Measurements from ENCODE around the gene LRCOL1.

The LRCOL1 gene

DNA sequence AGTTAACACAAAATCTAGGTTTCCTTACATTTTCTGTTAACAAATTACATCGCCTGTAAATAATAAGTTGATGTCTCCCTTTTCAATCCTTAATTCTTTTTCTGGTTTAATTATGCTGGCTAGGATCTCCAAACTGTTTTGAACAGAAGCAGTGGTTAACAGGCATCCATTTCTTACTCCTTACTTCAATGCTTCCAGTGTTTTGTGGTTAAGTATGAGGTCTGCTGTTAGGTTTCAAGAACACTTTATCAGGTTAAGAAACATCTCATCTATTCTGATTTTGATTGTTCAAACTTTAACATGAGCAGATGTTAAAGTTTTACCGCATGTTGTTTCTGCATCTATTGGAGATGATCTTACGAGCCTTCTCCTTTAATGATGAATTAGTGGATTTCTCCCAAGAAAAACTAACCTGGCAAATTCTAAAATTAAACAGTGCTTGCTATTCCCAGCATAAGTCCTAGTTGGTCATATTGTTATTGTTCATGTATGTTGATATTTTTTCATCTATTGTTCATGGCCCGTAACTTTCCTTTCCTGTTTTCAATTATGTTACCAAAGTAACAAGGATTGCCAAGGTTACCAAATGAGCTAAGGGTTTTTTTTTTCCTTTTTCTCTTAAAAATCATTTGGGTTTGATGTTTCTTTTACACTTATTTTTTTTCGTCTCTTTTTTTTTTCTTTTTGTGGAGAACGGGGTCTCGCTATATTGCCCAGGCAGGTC lies 43.3 kb upstream of the LRCOL1 start:
- no peaks in the 10 kb centered on the region for H3K27me3 ChIP-seq (replicated peaks; ENCODE audit: control insufficient read depth, insufficient read depth, low read length)
- H3K4me3 ChIP-seq (replicated peaks; ENCODE audit: low read depth, low read length) = no peak overlapping the region
- H3K36me3 ChIP-seq (ENCODE audit: control insufficient read depth, insufficient read depth, low read length) = peaks cover 27% of the 10 kb centered on the region
- TF ChIP-seq, protein P1, sequence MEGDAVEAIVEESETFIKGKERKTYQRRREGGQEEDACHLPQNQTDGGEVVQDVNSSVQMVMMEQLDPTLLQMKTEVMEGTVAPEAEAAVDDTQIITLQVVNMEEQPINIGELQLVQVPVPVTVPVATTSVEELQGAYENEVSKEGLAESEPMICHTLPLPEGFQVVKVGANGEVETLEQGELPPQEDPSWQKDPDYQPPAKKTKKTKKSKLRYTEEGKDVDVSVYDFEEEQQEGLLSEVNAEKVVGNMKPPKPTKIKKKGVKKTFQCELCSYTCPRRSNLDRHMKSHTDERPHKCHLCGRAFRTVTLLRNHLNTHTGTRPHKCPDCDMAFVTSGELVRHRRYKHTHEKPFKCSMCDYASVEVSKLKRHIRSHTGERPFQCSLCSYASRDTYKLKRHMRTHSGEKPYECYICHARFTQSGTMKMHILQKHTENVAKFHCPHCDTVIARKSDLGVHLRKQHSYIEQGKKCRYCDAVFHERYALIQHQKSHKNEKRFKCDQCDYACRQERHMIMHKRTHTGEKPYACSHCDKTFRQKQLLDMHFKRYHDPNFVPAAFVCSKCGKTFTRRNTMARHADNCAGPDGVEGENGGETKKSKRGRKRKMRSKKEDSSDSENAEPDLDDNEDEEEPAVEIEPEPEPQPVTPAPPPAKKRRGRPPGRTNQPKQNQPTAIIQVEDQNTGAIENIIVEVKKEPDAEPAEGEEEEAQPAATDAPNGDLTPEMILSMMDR (IDR thresholded peaks at IDR 0.05; ENCODE audit: insufficient read depth, low read length, poor library complexity, severe bottlenecking) = no peak
- DNase-seq (ENCODE audit: extremely low read depth, insufficient read length) = no peak

DNA sequence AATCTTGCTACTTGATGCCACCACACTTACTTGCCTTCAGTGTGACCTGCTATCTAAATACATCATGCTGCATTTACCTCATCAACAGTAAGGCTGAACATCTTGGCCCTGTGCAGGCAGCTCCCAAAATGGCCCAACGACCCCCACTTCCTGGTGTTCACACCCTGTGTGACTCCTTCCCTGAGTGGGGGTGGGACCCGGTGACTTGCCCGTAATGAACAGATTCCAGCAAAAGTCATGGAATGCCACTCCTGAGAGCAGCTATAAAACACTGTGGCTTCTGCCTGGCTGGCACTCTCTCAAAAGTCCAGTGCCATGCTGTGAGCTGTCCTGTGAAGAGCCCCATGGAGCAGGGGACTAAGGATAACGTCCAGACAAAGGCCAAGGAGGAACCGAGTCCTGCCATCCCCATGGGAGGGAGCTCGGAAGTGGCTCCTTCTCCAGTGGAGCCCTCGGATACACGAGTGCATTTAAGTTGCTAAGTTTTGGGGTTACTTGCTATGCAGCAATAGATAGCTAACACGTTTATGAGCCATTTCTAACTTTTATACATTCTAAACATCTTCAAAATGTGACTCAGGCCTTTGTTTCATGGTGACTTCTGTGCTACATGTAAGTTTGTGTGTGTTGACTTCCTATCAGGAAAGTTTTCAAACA lies 41.2 kb upstream of the LRCOL1 start:
- DNase-seq (ENCODE audit: extremely low read depth, insufficient read length) = no peak
- Histone ChIP-seq H3K27me3 (replicated peaks; ENCODE audit: control insufficient read depth, insufficient read depth, low read length) (no peaks in the 10 kb centered on the region), H3K36me3 (ENCODE audit: control insufficient read depth, insufficient read depth, low read length) (peaks cover 18% of the 10 kb centered on the region), H3K4me3 (replicated peaks; ENCODE audit: low read depth, low read length) (no peak overlapping the region)
- TF ChIP-seq, protein P1 (IDR thresholded peaks at IDR 0.05; ENCODE audit: insufficient read depth, low read length, poor library complexity, severe bottlenecking) = no peak

DNA sequence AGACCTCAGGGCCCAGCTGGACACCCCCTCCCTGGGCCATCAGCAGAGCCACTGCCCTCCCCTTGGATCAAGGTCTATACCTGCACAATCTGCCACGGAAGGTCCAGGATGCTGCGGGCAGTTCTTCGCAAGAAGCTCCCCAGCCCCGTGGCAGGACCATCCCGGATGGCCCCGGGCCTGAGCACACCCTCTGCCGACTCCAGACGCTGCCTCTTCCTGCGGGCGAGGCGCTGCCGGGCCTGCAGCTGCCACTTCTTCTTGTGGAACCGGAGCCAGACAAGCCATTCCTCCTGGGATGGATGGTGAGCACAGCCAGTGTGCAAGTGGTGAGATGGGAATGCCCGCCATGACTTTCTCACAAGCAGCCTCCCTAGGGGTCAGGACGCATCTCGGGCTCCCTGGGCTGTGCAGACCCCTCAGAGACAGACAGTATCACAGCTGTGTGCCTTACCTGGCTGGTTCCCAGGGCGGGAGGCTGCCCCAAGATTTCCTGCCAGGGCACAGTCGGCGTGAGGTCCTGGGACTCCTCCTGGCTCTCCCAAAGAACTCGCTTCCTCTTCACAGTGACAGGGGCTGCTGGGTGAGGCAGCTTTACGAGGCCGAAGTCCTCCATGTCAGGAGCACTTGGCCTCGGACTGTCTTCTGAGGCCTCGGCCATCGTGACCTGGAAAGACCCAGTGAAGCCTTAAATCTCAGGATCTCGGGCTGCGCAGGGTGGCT lies 39.0 kb upstream of the LRCOL1 start:
- TF ChIP-seq, protein P1 (IDR thresholded peaks at IDR 0.05; ENCODE audit: insufficient read depth, low read length, poor library complexity, severe bottlenecking) = no peak
- DNase-seq (ENCODE audit: extremely low read depth, insufficient read length) = no peak
- Histone ChIP-seq H3K36me3 (ENCODE audit: control insufficient read depth, insufficient read depth, low read length) (peaks cover 20% of the 10 kb centered on the region), H3K27me3 (replicated peaks; ENCODE audit: control insufficient read depth, insufficient read depth, low read length) (no peaks in the 10 kb centered on the region), H3K4me3 (replicated peaks; ENCODE audit: low read depth, low read length) (no peak overlapping the region)

DNA sequence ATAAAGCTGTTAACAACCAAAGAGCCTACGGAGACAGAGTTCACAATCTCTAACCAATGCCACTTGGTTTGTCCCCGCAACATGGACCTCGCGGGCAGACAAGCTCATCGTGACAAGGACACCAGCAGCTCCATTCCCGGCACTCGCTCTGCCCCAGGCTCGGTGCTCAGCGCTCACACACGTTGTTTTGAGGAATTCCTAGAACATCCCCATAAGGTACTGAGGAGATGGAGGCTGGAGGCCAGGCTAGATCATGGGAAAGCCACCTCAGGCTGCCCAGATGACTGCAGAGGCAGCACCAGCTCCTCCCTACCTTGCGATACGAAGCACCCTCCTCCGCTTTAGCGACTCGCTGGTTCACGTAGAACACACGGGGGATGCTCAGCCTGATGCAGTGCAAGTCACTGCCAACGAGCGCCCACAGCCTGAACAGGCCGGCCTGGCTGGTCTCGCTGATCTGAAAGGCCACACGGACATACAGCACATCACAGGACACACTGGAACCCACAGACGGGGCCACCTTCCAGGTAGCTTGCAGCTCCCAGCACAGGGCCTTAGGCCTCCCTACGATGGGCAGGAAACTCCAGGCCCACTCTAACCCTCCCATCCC lies 38.3 kb upstream of the LRCOL1 start:
- no peak overlapping the region for H3K4me3 ChIP-seq (replicated peaks; ENCODE audit: low read depth, low read length)
- TF ChIP-seq, protein P1 (IDR thresholded peaks at IDR 0.05; ENCODE audit: insufficient read depth, low read length, poor library complexity, severe bottlenecking) = no peak
- no peak for DNase-seq (ENCODE audit: extremely low read depth, insufficient read length)
- H3K36me3 ChIP-seq (ENCODE audit: control insufficient read depth, insufficient read depth, low read length) = peaks cover 22% of the 10 kb centered on the region
- no peaks in the 10 kb centered on the region for H3K27me3 ChIP-seq (replicated peaks; ENCODE audit: control insufficient read depth, insufficient read depth, low read length)

DNA sequence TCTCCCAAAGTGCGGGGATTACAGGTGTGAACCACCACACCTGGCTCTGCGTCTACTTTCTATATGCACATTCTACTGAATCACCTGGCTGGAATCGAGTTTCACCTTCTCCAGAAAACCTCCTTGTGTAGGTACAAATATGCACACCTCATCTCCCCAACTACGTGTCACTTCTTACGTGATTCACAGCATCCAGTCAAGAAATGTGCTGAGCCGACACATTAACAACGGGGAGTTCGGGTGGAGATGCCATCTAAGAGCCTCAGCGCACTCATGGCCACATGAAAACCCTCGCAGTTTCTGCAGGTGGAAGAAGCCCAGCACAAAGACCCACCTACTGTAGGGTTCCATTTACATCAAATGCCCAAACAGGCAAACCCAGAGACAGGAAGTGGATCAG lies 37.5 kb upstream of the LRCOL1 start:
- DNase-seq (ENCODE audit: extremely low read depth, insufficient read length) = no peak
- no peaks in the 10 kb centered on the region for H3K27me3 ChIP-seq (replicated peaks; ENCODE audit: control insufficient read depth, insufficient read depth, low read length)
- no peak overlapping the region for H3K4me3 ChIP-seq (replicated peaks; ENCODE audit: low read depth, low read length)
- TF ChIP-seq, protein P1 (IDR thresholded peaks at IDR 0.05; ENCODE audit: insufficient read depth, low read length, poor library complexity, severe bottlenecking) = no peak
- peaks cover 27% of the 10 kb centered on the region for H3K36me3 ChIP-seq (ENCODE audit: control insufficient read depth, insufficient read depth, low read length)

All from GM06990 (cell line).